ENCODE data around the gene PSMB4.
"Not testable (repeated sequence)": the region's sequence is repeated elsewhere in the genome, so short reads cannot be mapped to it uniquely, and the experiment has no call there.

- not testable (repeated sequence) for TF ChIP-seq CTCF (IDR thresholded peaks at IDR 0.05 in 8 of 11, conservative IDR thresholded peaks at IDR 0.05 in 3 of 11); POLR2A (IDR thresholded peaks at IDR 0.05)
These were observed 49.0 kb upstream of the PSMB4 start for GRCh38 chr1:151350323-151350722.

Measured in spleen (tissue), 7 donors.